Measurements from ENCODE around the gene CABP1. TPM values are rescaled to one million over a fixed set of nuclear protein-coding genes. Genes with fewer than 3 reads are reported as not detected.
A peak's percentile ranks its signal among the peaks of the same experiment; 100 is the strongest.

The CABP1 gene
- total RNA-seq, 1 donor from 2014 or later = 0.47 TPM

GRCh38 chr12:120705618-120706017 lies 65.2 kb downstream of the CABP1 start:
- peaks cover 5% of the 10 kb centered on the region for H3F3A ChIP-seq (ENCODE audit: low read depth)
- no peak overlapping the region for H3K27ac Mint-ChIP-seq
- H2AFZ ChIP-seq (replicated peaks) = no peak overlapping the region
- H3K27me3 ChIP-seq = no peaks in the 10 kb centered on the region
- H3K27ac ChIP-seq = no peak overlapping the region
- H3K9ac ChIP-seq = no peak overlapping the region
- H3K4me3 ChIP-seq = no peak overlapping the region
- peaks cover 3% of the 10 kb centered on the region for H3K79me2 ChIP-seq (ENCODE audit: low read depth)
- H3K4me1 ChIP-seq = peaks cover 6% of the 10 kb centered on the region
- DNase-seq (ENCODE audit: low spot score) = no peak
- TF ChIP-seq CTCF (IDR thresholded peaks at IDR 0.05) = no peak
- TF ChIP-seq EZH2phosphoT487 (IDR thresholded peaks at IDR 0.05) = no peak
- no peak for TF ChIP-seq EZH2 (IDR thresholded peaks at IDR 0.05)
- no peak overlapping the region for H3K4me3 Mint-ChIP-seq
- H3K4me2 ChIP-seq = no peak overlapping the region
- H3K36me3 Mint-ChIP-seq = peaks cover 11% of the 10 kb centered on the region
- H3K9me3 Mint-ChIP-seq = no peaks in the 10 kb centered on the region
- H3K36me3 ChIP-seq = no peaks in the 10 kb centered on the region
- H3K4me1 Mint-ChIP-seq = peaks cover 9% of the 10 kb centered on the region
- H3K27me3 Mint-ChIP-seq (ENCODE audit: insufficient read depth, low read depth) = no peaks in the 10 kb centered on the region
- H3K9me3 ChIP-seq (ENCODE audit: low read depth) = no peaks in the 10 kb centered on the region
- no peaks in the 10 kb centered on the region for H4K20me1 ChIP-seq (ENCODE audit: low read depth)

- no peaks in the 10 kb centered on the region for H3K27me3 Mint-ChIP-seq (ENCODE audit: insufficient read depth, low read depth)
- H3K27ac Mint-ChIP-seq = no peak overlapping the region
Observed at GRCh38 chr12:120706029-120706428, 65.6 kb downstream of the CABP1 start.

GRCh38 chr12:120708651-120709050 lies 68.2 kb downstream of the CABP1 start:
- Mint-ChIP-seq H3K9me3 (no peaks in the 10 kb centered on the region), H3K36me3 (peaks cover 2% of the 10 kb centered on the region), H3K4me1 (peaks cover 27% of the 10 kb centered on the region), H3K27me3 (ENCODE audit: insufficient read depth, low read depth) (no peaks in the 10 kb centered on the region), H3K27ac (no peak overlapping the region), H3K4me3 (peak overlapping the region; percentile 44)
- TF ChIP-seq CTCF (IDR thresholded peaks at IDR 0.05) = no peak
- TF ChIP-seq EZH2phosphoT487 (IDR thresholded peaks at IDR 0.05) = no peak
- no peak for TF ChIP-seq EZH2 (IDR thresholded peaks at IDR 0.05)
- Histone ChIP-seq H3F3A (ENCODE audit: low read depth) (peaks cover 14% of the 10 kb centered on the region), H3K4me1 (peaks cover 20% of the 10 kb centered on the region), H3K79me2 (ENCODE audit: low read depth) (peaks cover 31% of the 10 kb centered on the region), H3K4me3 (no peak overlapping the region), H3K36me3 (no peaks in the 10 kb centered on the region), H3K27ac (no peak overlapping the region), H3K4me2 (no peak overlapping the region), H4K20me1 (ENCODE audit: low read depth) (peaks cover 29% of the 10 kb centered on the region), H3K27me3 (no peaks in the 10 kb centered on the region), H3K9ac (no peak overlapping the region), H2AFZ (replicated peaks) (no peak overlapping the region), H3K9me3 (ENCODE audit: low read depth) (no peaks in the 10 kb centered on the region)
- DNase-seq (ENCODE audit: low spot score) = no peak

More at GRCh38 chr12:120706029-120706428, 65.6 kb downstream of the CABP1 start:
- peaks cover 5% of the 10 kb centered on the region for H3F3A ChIP-seq (ENCODE audit: low read depth)
- H4K20me1 ChIP-seq (ENCODE audit: low read depth) = peaks cover 2% of the 10 kb centered on the region
- no peak overlapping the region for H2AFZ ChIP-seq (replicated peaks)
- no peaks in the 10 kb centered on the region for H3K27me3 ChIP-seq
- Mint-ChIP-seq H3K36me3 (peaks cover 7% of the 10 kb centered on the region), H3K4me3 (no peak overlapping the region), H3K4me1 (peaks cover 9% of the 10 kb centered on the region), H3K9me3 (no peaks in the 10 kb centered on the region)
- no peak overlapping the region for H3K9ac ChIP-seq
- no peaks in the 10 kb centered on the region for H3K9me3 ChIP-seq (ENCODE audit: low read depth)
- H3K4me2 ChIP-seq = no peak overlapping the region
- H3K79me2 ChIP-seq (ENCODE audit: low read depth) = peaks cover 7% of the 10 kb centered on the region
- peaks cover 6% of the 10 kb centered on the region for H3K4me1 ChIP-seq
- no peak for TF ChIP-seq EZH2phosphoT487 (IDR thresholded peaks at IDR 0.05)
- no peak for TF ChIP-seq EZH2 (IDR thresholded peaks at IDR 0.05)
- TF ChIP-seq CTCF (IDR thresholded peaks at IDR 0.05) = no peak
- no peak overlapping the region for H3K4me3 ChIP-seq
- H3K27ac ChIP-seq = no peak overlapping the region
- DNase-seq (ENCODE audit: low spot score) = no peak
- H3K36me3 ChIP-seq = no peaks in the 10 kb centered on the region

Data from neural progenitor cell (in vitro differentiated cells).